ENCODE data around the gene CNOT1.

- TF ChIP-seq, protein P1, sequence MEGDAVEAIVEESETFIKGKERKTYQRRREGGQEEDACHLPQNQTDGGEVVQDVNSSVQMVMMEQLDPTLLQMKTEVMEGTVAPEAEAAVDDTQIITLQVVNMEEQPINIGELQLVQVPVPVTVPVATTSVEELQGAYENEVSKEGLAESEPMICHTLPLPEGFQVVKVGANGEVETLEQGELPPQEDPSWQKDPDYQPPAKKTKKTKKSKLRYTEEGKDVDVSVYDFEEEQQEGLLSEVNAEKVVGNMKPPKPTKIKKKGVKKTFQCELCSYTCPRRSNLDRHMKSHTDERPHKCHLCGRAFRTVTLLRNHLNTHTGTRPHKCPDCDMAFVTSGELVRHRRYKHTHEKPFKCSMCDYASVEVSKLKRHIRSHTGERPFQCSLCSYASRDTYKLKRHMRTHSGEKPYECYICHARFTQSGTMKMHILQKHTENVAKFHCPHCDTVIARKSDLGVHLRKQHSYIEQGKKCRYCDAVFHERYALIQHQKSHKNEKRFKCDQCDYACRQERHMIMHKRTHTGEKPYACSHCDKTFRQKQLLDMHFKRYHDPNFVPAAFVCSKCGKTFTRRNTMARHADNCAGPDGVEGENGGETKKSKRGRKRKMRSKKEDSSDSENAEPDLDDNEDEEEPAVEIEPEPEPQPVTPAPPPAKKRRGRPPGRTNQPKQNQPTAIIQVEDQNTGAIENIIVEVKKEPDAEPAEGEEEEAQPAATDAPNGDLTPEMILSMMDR (IDR thresholded peaks at IDR 0.05 in 8 of 11, conservative IDR thresholded peaks at IDR 0.05 in 3 of 11) = no peak
- TF ChIP-seq POLR2A (IDR thresholded peaks at IDR 0.05) (no peak), POLR2AphosphoS5 (IDR thresholded peaks at IDR 0.05) (no peak)
These were observed 157.4 kb downstream of the CNOT1 start for GRCh38 chr16:58472266-58472665.

Measured in spleen (tissue), 7 donors.